ENCODE measurements around the gene WNT8A.

The WNT8A gene

DNA sequence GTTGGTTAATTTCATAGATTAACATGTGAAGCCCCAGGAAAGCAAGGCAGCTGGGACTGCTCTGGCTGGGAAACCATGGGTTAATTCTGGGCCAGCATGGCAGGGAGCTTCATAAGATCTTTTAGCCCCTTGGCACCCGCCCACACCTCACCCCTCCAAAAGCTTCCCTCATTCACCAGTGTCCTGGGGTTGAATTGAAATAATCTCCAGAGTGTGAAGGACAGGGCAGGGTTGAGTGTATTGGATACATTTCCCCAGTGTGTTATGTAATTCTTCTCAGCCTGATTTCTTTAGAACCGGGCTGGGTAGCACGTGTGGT is 19.4 kb downstream of the WNT8A start:
- no peak for TF ChIP-seq CTCF (IDR thresholded peaks at IDR 0.05; ENCODE audit: low read length, missing control alignments)
- no peak overlapping the region for H3K4me3 ChIP-seq (replicated peaks; ENCODE audit: low read depth, low read length)
- no peak for DNase-seq (ENCODE audit: low read depth)

GRCh38 chr5:138105709-138106108 is 21.9 kb downstream of the WNT8A start:
- DNase-seq (ENCODE audit: low read depth) = no peak
- TF ChIP-seq CTCF (IDR thresholded peaks at IDR 0.05; ENCODE audit: low read length, missing control alignments) = no peak
- H3K4me3 ChIP-seq (replicated peaks; ENCODE audit: low read depth, low read length) = no peak overlapping the region

GRCh38 chr5:138107213-138107612 is 23.4 kb downstream of the WNT8A start:
- no peak for DNase-seq (ENCODE audit: low read depth)
- no peak for TF ChIP-seq CTCF (IDR thresholded peaks at IDR 0.05; ENCODE audit: low read length, missing control alignments)
- no peak overlapping the region for H3K4me3 ChIP-seq (replicated peaks; ENCODE audit: low read depth, low read length)

DNA sequence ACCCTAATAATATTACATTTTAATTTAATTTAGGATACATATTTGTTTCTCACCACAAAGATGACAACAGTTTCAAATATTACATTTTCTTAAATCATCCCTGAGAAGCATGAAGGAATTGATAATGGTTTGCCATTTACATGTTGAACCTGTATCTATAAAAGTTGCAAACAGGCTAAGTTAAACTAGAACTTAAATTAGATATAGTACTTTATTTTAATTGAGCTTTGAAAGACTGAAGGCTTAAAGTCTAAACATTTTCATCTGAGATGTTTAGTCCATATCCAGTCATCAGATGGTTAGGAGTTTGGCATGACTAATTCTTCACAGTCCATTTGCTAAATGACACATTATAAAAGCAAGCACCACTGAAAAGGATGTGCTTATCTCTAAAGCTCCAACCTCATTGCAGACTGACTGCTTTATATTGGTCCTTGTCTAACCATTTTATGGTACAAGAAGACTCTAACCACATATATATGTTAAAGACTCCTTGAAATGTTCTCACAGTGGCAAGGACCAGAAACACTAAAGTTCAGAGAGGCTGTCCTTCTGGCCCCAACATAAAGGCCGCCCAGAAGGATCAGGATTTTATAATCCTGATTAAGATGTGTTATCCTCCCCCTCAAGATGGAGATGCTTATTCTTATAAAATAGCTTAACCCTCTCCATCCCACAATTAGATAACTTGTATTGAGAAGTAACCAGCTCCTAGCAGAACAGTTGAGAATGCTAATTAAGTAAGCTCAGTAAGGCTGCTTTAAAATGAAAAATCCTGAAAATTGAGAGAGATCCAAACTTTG is 25.8 kb downstream of the WNT8A start:
- H3K4me3 ChIP-seq (replicated peaks; ENCODE audit: low read depth, low read length) = no peak overlapping the region
- DNase-seq (ENCODE audit: low read depth) = no peak
- no peak for TF ChIP-seq CTCF (IDR thresholded peaks at IDR 0.05; ENCODE audit: low read length, missing control alignments)

GRCh38 chr5:138110266-138110963 is 26.6 kb downstream of the WNT8A start:
- no peak overlapping the region for H3K4me3 ChIP-seq (replicated peaks; ENCODE audit: low read depth, low read length)
- no peak for DNase-seq (ENCODE audit: low read depth)
- TF ChIP-seq CTCF (IDR thresholded peaks at IDR 0.05; ENCODE audit: low read length, missing control alignments) = no peak

DNA sequence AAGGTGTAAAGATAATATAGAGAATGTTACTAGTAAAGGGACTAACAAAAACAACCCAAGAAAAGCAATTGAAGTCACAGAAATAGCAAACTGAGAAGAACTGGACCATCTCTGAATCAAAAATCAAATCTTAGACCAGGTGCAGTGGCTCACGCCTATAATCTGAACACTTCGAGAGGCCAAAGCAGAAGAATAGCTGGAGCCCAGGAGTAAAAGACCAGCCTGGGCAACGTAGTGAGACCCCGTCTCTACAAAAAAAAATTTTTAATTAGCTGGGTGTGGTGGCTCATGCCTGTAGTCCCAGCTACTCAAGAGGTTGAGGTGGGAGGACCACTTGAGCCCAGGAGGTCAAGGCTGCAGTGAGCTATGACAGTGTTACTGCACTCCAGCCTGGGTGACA is 27.3 kb downstream of the WNT8A start:
- no peak for DNase-seq (ENCODE audit: low read depth)
- TF ChIP-seq CTCF (IDR thresholded peaks at IDR 0.05; ENCODE audit: low read length, missing control alignments) = no peak
- H3K4me3 ChIP-seq (replicated peaks; ENCODE audit: low read depth, low read length) = no peak overlapping the region

All from fibroblast of pulmonary artery (primary cell).